Immature natural killer cell (primary cell): ENCODE data around the gene QRSL1. TPM values are rescaled to one million over a fixed set of nuclear protein-coding genes. Genes with fewer than 3 reads are reported as not detected.

Source experiments
- DNase-seq, 3 donors: peaks; one replicate each; pipeline ENCODE4 v3.0.0; 2022; ENCODE audit warnings: mixed read lengths in 1 of 3
- H3K27ac Mint-ChIP-seq, 6 donors: one replicate each; pipeline ENCODE4 v1.8.0; 2020; ENCODE audit warnings: mixed read lengths in 6 of 6, mild to moderate bottlenecking in 5 of 6, inconsistent platforms in 4 of 6, moderate library complexity in 3 of 6
- H3K27me3 Mint-ChIP-seq, 3 donors: one replicate each; pipeline ENCODE4 v1.8.0; 2020 to 2021; ENCODE audit warnings: low read depth in 3 of 3, mild to moderate bottlenecking in 3 of 3, mixed read lengths in 3 of 3, moderate library complexity in 3 of 3, inconsistent platforms in 1 of 3
- H3K36me3 Mint-ChIP-seq, 3 donors: one replicate each; pipeline ENCODE4 v1.8.0; 2020; ENCODE audit warnings: mixed read lengths in 3 of 3, inconsistent platforms in 2 of 3, mild to moderate bottlenecking in 2 of 3
- H3K4me1 Mint-ChIP-seq, 2 donors: one replicate each; pipeline ENCODE4 v1.8.0; 2020; ENCODE audit warnings: inconsistent platforms in 2 of 2, mild to moderate bottlenecking in 2 of 2, mixed read lengths in 2 of 2, moderate library complexity in 1 of 2
- H3K4me3 Mint-ChIP-seq, 5 donors: one replicate each; pipeline ENCODE4 v1.8.0; 2020; ENCODE audit warnings: mild to moderate bottlenecking in 5 of 5, mixed read lengths in 5 of 5, inconsistent platforms in 3 of 5, moderate library complexity in 3 of 5
- H3K9me3 Mint-ChIP-seq, 6 donors: one replicate each; pipeline ENCODE4 v1.8.0; 2020; ENCODE audit warnings: mild to moderate bottlenecking in 6 of 6, mixed read lengths in 6 of 6, inconsistent platforms in 4 of 6, moderate library complexity in 3 of 6
- polyA plus RNA-seq, 3 donors: library from polyadenylated mRNA; unstranded; fragments of 300-500 nt; fragmentation: Illumina TruSeq; gene quantifications; one replicate each; pipeline ENCODE4 v1.2.3, GENCODE V29; 2021

QRSL1 gene
- polyA plus RNA-seq, 3 donors from 2014 or later: 6.8 to 9.9 (median 7.8) TPM

GRCh38 chr6:106634565-106634964 lies 5.2 kb downstream of the QRSL1 start:
- DNase-seq: no peak
- peaks cover 0 to 2% (median under 1%) of the 10 kb centered on the region in 3 donors for H3K27me3 Mint-ChIP-seq
- H3K9me3 Mint-ChIP-seq: no peaks in the 10 kb centered on the region
- H3K4me3 Mint-ChIP-seq: no peak overlapping the region
- no peak overlapping the region for H3K27ac Mint-ChIP-seq
- H3K36me3 Mint-ChIP-seq: peaks cover 0 to 5% (median 4%) of the 10 kb centered on the region in 3 donors
- H3K4me1 Mint-ChIP-seq: peaks cover 22 to 35% of the 10 kb centered on the region in 2 donors

- peak overlapping the region in 2 of 6 donors; percentile 2 to 3 for H3K27ac Mint-ChIP-seq
- peaks cover 12 to 25% of the 10 kb centered on the region in 2 donors for H3K4me1 Mint-ChIP-seq
- peaks cover 1 to 7% (median 5%) of the 10 kb centered on the region in 3 donors for H3K36me3 Mint-ChIP-seq
- H3K4me3 Mint-ChIP-seq: peak overlapping the region in 1 of 5 donors; percentile 0
- no peak for DNase-seq
- no peaks in the 10 kb centered on the region for H3K27me3 Mint-ChIP-seq
- H3K9me3 Mint-ChIP-seq: no peaks in the 10 kb centered on the region
Observed at GRCh38 chr6:106637051-106637716, 7.8 kb downstream of the QRSL1 start.

DNA sequence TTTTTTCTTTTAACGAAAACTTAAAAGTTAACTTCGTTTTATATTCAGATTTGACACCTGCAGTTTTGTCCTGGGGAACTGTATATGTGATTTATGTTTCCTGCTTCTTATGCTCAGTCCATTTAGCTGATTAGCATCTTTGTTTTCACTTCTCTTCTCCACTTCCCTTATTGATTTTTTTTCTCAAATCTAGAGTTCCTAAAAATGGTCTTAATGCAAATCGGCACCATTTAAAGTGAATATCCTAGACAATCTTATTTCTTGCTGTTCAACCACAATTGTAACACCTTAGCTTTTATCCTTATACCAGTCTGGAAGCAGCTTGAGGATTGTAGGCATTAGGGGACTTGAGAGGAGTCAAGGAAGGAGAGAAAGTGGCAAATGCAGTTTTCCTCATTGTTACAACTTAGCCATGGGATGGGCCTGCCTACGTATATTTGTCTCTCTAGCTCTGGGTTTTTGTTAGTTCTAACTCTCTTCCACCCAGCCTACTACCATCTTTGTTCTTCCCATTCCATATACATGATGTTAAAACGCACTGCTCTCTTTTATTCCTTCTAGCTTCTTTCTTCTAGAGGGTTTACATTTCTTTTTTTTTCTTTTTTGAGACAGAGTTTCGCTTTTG lies 8.5 kb downstream of the QRSL1 start:
- Mint-ChIP-seq H3K27ac (no peak overlapping the region), H3K4me1 (peaks cover 12 to 25% of the 10 kb centered on the region in 2 donors), H3K36me3 (peaks cover 7 to 12% (median 10%) of the 10 kb centered on the region in 3 donors), H3K4me3 (no peak overlapping the region), H3K9me3 (no peaks in the 10 kb centered on the region), H3K27me3 (no peaks in the 10 kb centered on the region)
- no peak for DNase-seq

- H3K4me1 Mint-ChIP-seq: peaks cover 10 to 20% of the 10 kb centered on the region in 2 donors
- peaks cover 0 to 1% (median 0%) of the 10 kb centered on the region in 3 donors for H3K27me3 Mint-ChIP-seq
- no peak overlapping the region for H3K27ac Mint-ChIP-seq
Observed at GRCh38 chr6:106639812-106640211, 10.4 kb downstream of the QRSL1 start.

GRCh38 chr6:106642476-106642875 lies 13.1 kb downstream of the QRSL1 start:
- H3K9me3 Mint-ChIP-seq: no peaks in the 10 kb centered on the region
- H3K4me3 Mint-ChIP-seq: no peak overlapping the region
- peaks cover 19 to 42% (median 35%) of the 10 kb centered on the region in 3 donors for H3K36me3 Mint-ChIP-seq
- H3K27me3 Mint-ChIP-seq: peaks cover 0 to 1% (median 0%) of the 10 kb centered on the region in 3 donors
- no peak overlapping the region for H3K27ac Mint-ChIP-seq
- DNase-seq: no peak
- peaks cover 2 to 12% of the 10 kb centered on the region in 2 donors for H3K4me1 Mint-ChIP-seq

More at GRCh38 chr6:106639812-106640211, 10.4 kb downstream of the QRSL1 start:
- Mint-ChIP-seq H3K9me3 (no peaks in the 10 kb centered on the region), H3K4me3 (no peak overlapping the region), H3K36me3 (peaks cover 11 to 26% (median 21%) of the 10 kb centered on the region in 3 donors)
- DNase-seq: no peak

GRCh38 chr6:106643061-106643460 lies 13.7 kb downstream of the QRSL1 start:
- Mint-ChIP-seq H3K36me3 (peaks cover 19 to 42% (median 35%) of the 10 kb centered on the region in 3 donors), H3K4me3 (no peak overlapping the region), H3K4me1 (peaks cover 2 to 6% of the 10 kb centered on the region in 2 donors), H3K27ac (no peak overlapping the region), H3K27me3 (peaks cover 0 to 1% (median 0%) of the 10 kb centered on the region in 3 donors), H3K9me3 (no peaks in the 10 kb centered on the region)
- no peak for DNase-seq

DNA sequence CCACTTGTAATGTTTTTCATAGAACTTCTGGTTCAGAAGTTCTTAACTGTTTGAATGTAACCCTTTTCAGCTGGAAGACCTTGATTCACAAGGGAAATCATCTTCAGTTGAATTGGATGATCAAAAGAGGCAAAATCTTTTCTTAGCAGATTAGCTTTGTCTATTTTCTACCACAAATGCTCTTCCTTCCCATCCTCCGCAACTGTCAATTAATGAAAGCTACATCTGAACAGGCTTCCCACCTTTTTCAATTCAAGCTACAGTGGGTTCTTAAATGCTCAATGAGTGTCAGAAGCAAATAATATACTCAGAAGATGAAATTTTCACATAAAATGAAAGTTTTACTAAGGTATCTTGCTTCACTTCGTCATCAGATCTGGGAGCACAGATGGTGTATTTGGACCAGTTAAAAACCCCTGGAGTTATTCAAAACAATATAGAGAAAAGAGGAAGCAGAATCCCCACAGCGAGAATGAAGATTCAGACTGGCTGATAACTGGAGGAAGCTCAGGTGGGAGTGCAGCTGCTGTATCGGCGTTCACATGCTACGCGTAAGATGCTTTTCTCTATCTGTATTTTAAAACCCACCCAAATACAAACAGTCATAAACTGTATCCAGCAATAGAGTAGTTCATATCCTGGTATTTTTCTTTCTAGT lies 19.4 kb downstream of the QRSL1 start:
- H3K36me3 Mint-ChIP-seq: peaks cover 12 to 48% (median 31%) of the 10 kb centered on the region in 3 donors
- H3K27ac Mint-ChIP-seq: no peak overlapping the region
- H3K4me3 Mint-ChIP-seq: no peak overlapping the region
- no peaks in the 10 kb centered on the region for H3K9me3 Mint-ChIP-seq
- no peak for DNase-seq
- H3K4me1 Mint-ChIP-seq: no peaks in the 10 kb centered on the region
- peaks cover 0 to 1% (median 0%) of the 10 kb centered on the region in 3 donors for H3K27me3 Mint-ChIP-seq

DNA sequence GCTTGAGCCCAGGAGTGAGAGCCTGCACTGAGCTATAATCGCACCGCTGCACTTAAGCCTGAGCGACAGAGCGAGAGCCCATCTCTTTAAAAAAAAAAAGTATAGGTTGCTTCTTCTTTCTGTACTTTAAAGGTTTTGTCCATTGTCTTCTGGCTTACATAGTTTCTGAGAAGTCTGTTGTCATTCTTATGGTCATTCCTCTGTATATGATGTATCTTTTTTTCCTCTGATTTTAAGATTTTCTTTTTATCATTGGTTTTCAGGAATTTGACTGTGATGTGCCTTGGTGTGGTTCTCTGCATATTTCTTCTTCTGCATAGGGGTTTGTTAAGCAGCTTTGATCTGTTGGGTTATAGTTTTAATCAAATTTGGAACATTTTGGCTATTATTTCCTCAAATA lies 29.1 kb downstream of the QRSL1 start:
- no peak for DNase-seq
- Mint-ChIP-seq H3K9me3 (peaks cover 0 to 14% (median 5%) of the 10 kb centered on the region in 6 donors), H3K27me3 (peaks cover 0 to 1% (median 0%) of the 10 kb centered on the region in 3 donors), H3K36me3 (peaks cover 41 to 71% (median 58%) of the 10 kb centered on the region in 3 donors), H3K4me1 (no peaks in the 10 kb centered on the region), H3K4me3 (no peak overlapping the region), H3K27ac (peak overlapping the region in 1 of 6 donors; percentile 22)

- H3K27me3 Mint-ChIP-seq: peaks cover 0 to 1% (median 0%) of the 10 kb centered on the region in 3 donors
- no peaks in the 10 kb centered on the region for H3K4me1 Mint-ChIP-seq
- no peak for DNase-seq
- no peak overlapping the region for H3K27ac Mint-ChIP-seq
- H3K4me3 Mint-ChIP-seq: no peak overlapping the region
- H3K9me3 Mint-ChIP-seq: peaks cover 0 to 14% (median 5%) of the 10 kb centered on the region in 6 donors
- peaks cover 48 to 80% (median 56%) of the 10 kb centered on the region in 3 donors for H3K36me3 Mint-ChIP-seq
Observed at GRCh38 chr6:106659859-106660258, 30.5 kb downstream of the QRSL1 start.

GRCh38 chr6:106662458-106662857 lies 33.1 kb downstream of the QRSL1 start:
- Mint-ChIP-seq H3K4me3 (no peak overlapping the region), H3K27ac (no peak overlapping the region), H3K9me3 (peaks cover 0 to 14% (median 5%) of the 10 kb centered on the region in 6 donors), H3K27me3 (peaks cover 0 to 2% (median 0%) of the 10 kb centered on the region in 3 donors), H3K36me3 (peaks cover 50 to 76% (median 52%) of the 10 kb centered on the region in 3 donors), H3K4me1 (no peaks in the 10 kb centered on the region)
- no peak for DNase-seq

DNA sequence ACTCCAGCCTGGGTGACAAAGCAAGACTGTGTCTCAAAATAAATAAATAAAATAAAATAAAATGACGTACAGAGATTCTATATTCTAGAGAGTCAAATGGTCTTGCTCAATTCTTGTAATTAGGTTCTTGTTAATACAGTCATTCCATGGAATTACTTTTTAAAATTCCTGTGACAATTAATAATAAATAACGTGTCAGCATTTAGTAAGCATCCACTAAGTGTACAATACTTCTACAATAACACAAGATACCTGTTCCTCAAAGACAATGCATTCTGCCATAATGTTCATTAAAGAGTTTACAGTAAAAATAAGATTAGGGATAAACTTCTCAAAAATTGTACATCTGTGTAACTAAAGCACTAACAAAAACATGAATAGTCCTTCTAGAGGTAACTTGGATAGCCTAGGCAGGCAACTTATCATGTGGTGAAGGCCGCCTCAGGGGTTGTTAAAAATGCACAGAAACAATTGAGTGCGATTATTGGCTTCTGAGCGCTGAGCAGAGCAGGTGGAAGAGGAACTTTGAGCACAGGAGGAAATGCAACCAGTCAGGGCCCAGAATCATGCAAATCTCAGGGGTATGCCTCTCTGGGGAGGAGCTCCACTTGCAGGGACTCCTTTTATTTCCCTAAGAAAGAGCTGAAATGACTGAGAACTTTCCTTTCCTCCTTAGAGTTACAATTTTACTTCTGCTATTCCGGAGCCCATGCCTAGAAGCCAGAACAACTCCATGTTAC lies 37.1 kb downstream of the QRSL1 start:
- DNase-seq: no peak
- H3K9me3 Mint-ChIP-seq: no peaks in the 10 kb centered on the region
- no peaks in the 10 kb centered on the region for H3K4me1 Mint-ChIP-seq
- H3K4me3 Mint-ChIP-seq: no peak overlapping the region
- peaks cover 15 to 39% (median 27%) of the 10 kb centered on the region in 3 donors for H3K36me3 Mint-ChIP-seq
- peak overlapping the region in 1 of 6 donors; percentile 22 for H3K27ac Mint-ChIP-seq
- peaks cover 0 to 3% (median 0%) of the 10 kb centered on the region in 3 donors for H3K27me3 Mint-ChIP-seq

DNA sequence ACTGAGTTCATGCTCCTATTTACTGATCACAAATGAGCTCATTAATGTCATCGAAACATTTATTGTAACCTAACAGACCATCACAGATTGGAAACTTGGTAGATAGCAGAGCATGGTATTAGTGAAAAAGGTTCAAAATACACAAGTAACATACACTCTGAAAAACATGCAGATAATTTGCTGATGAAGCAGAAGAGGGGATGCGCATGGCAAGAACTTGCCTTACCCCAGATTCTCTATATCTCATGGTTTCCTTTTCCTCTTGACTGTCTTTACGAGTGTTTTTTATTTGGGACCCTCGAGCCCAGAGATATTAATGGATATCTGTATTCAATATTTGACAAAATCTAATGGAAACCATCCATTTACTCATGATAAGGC lies 37.6 kb downstream of the QRSL1 start:
- peaks cover 15 to 37% (median 25%) of the 10 kb centered on the region in 3 donors for H3K36me3 Mint-ChIP-seq
- no peaks in the 10 kb centered on the region for H3K9me3 Mint-ChIP-seq
- no peaks in the 10 kb centered on the region for H3K4me1 Mint-ChIP-seq
- peaks cover 0 to 3% (median 0%) of the 10 kb centered on the region in 3 donors for H3K27me3 Mint-ChIP-seq
- no peak for DNase-seq
- H3K27ac Mint-ChIP-seq: peak overlapping the region in 1 of 6 donors; percentile 22
- no peak overlapping the region for H3K4me3 Mint-ChIP-seq

DNA sequence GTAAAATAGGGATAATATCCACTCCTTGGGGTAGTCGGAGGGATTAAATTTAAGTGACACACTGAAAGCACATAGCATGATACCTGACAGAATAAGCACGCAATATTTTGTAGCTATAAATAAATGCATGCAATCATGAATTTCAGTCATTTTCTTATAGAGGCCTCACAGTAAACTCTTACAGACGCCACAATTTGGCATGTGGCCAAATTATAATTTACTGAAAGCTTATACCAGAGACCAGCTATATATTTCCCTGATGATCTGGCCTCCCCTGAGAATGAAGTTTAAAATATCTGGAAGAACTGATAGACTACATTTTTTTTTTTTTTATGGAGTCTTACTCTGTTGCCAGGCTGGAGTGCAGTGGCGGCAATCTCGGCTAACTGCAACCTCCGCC lies 40.9 kb downstream of the QRSL1 start:
- H3K9me3 Mint-ChIP-seq: no peaks in the 10 kb centered on the region
- peaks cover 4 to 12% (median 9%) of the 10 kb centered on the region in 3 donors for H3K36me3 Mint-ChIP-seq
- no peak overlapping the region for H3K27ac Mint-ChIP-seq
- H3K4me1 Mint-ChIP-seq: no peaks in the 10 kb centered on the region
- H3K27me3 Mint-ChIP-seq: peaks cover 0 to 3% (median under 1%) of the 10 kb centered on the region in 3 donors
- H3K4me3 Mint-ChIP-seq: no peak overlapping the region
- DNase-seq: no peak
